ENCODE measurements around the gene DENND1C. TPM values are rescaled to one million over a fixed set of nuclear protein-coding genes. Genes with fewer than 3 reads are reported as not detected.

The DENND1C gene
- total and polyA plus RNA-seq, 9 of the 15 experiments (the other 6 are each of a cell fraction or from before 2014, with no cell fraction given) = 0.03 to 1.2 (median 0.32) TPM; not detected in 1

- no peak for TF ChIP-seq ZNF431 (CRISPR knock-in tag; IDR thresholded peaks at IDR 0.05)
- TF ChIP-seq ZNF511 (CRISPR knock-in tag; IDR thresholded peaks at IDR 0.05) = no peak
- TF ChIP-seq HBP1 (CRISPR knock-in tag; IDR thresholded peaks at IDR 0.05) = 0 out of 2 replicates have a peak, but pooled peaks have one; percentile 10
- TF ChIP-seq EWSR1 (IDR thresholded peaks at IDR 0.05; ENCODE audit: borderline replicate concordance, low read depth, partially characterized antibody) = no peak
- TF ChIP-seq NRF1 (conservative IDR thresholded peaks at IDR 0.05 in 1 of 2, IDR thresholded peaks at IDR 0.05 in 1 of 2) = no peak; a peak in 1 of 4 replicates
- TF ChIP-seq RHOXF2B (CRISPR knock-in tag; conservative IDR thresholded peaks at IDR 0.05) = no peak
- TF ChIP-seq ZBTB17 (CRISPR knock-in tag; IDR thresholded peaks at IDR 0.05) = no peak
- no peak; the same call in 1 of the 2 replicates for TF ChIP-seq NKRF (IDR thresholded peaks at IDR 0.05; ENCODE audit: borderline replicate concordance)
- peak; percentile 67 for TF ChIP-seq EGR1 (conservative IDR thresholded peaks at IDR 0.05)
- TF ChIP-seq DACH1 (IDR thresholded peaks at IDR 0.05; ENCODE audit: partially characterized antibody) = no peak
- no peak for TF ChIP-seq GTF2E2 (tag; IDR thresholded peaks at IDR 0.05)
- TF ChIP-seq BMI1 (IDR thresholded peaks at IDR 0.05; ENCODE audit: low read length) = no peak
- TF ChIP-seq C11orf30 (IDR thresholded peaks at IDR 0.05; ENCODE audit: low read depth) = no peak
- no peak for TF ChIP-seq ZNF24 (IDR thresholded peaks at IDR 0.05)
- TF ChIP-seq KDM1A (IDR thresholded peaks at IDR 0.05) = no peak
- 0 out of 2 replicates have a peak, but pooled peaks have one; percentile 16 for TF ChIP-seq REST (IDR thresholded peaks at IDR 0.05; ENCODE audit: borderline replicate concordance)
- no peak for TF ChIP-seq REST (CRISPR knock-in tag; IDR thresholded peaks at IDR 0.05; ENCODE audit: low read depth)
Measured at GRCh38 chr19:6459262-6460098, 22.1 kb downstream of the DENND1C start, which contains the start of gene SLC25A23 (continued).

All from K562 (cell line).